Choroid plexus epithelial cell (primary cell): ENCODE measurements around the gene S100A16.
"Not testable (repeated sequence)": the region's sequence is repeated elsewhere in the genome, so short reads cannot be mapped to it uniquely, and the experiment has no call there.

Experiments
- DNase-seq: peaks from one replicate; pipeline ENCODE4 v3.0.0-alpha.2; 2010; ENCODE audit warnings: low read depth
- H3K4me3 ChIP-seq: 2 replicates; pipeline ENCODE4 v1.5.1; 2011; ENCODE audit warnings: low read depth, mild to moderate bottlenecking, control low read depth, low read length, moderate library complexity
- CTCF ChIP-seq: conservative IDR thresholded peaks from 2 replicates; pipeline ENCODE4 v1.5.1; 2011; ENCODE audit warnings: low read depth, mild to moderate bottlenecking, control low read depth, inconsistent platforms, low read length, moderate library complexity

The S100A16 gene

GRCh38 chr1:153646672-153647345 lies 33.9 kb upstream of the S100A16 start:
- DNase-seq = no peak
- no peak for TF ChIP-seq CTCF
- H3K4me3 ChIP-seq = no peak overlapping the region

- no peak for TF ChIP-seq CTCF
- no peak for DNase-seq
- no peak overlapping the region for H3K4me3 ChIP-seq
Observed at GRCh38 chr1:153643816-153644215, 30.9 kb upstream of the S100A16 start.

DNA sequence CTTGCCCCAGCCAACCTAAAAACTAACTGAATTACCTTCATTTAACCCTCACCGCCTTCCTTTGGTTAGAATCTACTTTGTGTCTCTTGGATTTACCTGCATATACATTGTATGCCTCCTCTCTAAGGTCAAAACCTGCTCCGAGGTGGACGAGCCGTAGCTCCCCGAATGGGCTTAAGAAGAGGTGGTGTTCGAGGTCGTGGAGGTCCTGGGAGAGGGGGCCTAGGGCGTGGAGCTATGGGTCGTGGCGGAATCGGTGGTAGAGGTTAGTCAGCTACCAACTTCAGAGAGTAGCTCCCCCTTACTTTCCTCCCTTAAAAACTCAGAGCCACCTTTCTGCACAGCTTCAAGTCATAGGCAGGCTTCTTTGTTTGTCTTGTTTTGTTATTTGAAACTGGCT lies 30.2 kb upstream of the S100A16 start:
- H3K4me3 ChIP-seq = no peak overlapping the region
- no peak for DNase-seq
- TF ChIP-seq CTCF = no peak

DNA sequence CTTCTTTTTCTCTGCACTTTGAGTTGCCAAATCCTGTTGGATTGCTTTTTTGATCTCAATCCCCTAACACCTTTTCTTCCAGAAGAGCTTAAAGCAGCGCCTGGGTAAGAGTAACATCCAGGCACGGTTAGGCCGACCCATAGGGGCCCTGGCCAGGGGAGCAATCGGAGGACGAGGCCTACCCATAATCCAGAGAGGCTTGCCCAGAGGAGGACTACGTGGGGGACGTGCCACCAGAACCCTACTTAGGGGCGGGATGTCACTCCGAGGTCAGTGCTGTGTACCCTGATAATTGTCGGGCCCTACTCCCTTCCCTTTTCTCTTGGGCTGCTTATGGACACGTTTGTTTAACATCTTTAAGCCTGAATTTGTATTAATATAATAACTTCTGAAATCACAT lies 29.2 kb upstream of the S100A16 start:
- no peak overlapping the region for H3K4me3 ChIP-seq
- no peak for DNase-seq
- TF ChIP-seq CTCF = no peak

GRCh38 chr1:153640861-153641260 lies 27.9 kb upstream of the S100A16 start:
- no peak overlapping the region for H3K4me3 ChIP-seq
- no peak for TF ChIP-seq CTCF
- no peak for DNase-seq

DNA sequence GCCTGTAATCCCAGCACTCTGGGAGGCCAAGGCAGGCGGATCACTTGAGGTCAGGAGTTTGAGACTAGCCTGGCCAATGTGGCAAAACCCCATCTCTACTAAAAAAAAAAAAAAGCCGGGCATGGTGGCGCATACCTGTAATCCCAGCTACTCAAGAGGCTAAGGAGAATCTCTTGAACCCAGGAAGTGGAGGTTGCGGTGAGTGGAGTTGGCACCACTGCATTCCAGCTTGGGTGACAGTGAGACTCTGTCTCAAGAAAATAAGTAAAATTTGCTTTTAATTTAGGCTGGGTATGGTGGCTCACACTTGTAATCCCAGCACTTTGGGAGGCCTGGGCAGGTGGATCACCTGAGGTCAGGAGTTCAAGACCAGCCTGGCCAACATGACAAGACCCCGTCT lies 27.3 kb upstream of the S100A16 start:
- not testable (repeated sequence) for H3K4me3 ChIP-seq, DNase-seq

DNA sequence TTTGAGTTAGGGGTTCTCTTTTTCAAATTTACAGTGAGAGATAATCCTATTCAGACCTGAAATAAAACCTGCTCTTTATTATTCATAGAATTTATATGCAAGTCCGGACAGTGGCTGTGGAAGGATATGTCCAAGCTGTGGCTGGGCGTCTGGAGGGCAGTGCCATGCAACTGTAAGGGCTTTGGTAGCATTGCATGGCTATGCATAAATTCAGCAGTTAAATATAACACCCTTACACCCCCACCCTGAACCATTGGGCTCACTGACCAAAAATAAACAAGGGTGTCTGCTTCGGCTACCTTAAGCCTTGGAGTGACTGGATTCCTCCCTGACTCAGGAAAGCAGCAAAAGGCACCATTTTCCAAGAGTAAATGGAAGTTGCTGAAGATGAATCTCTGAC lies 26.3 kb upstream of the S100A16 start:
- TF ChIP-seq CTCF = no peak
- no peak overlapping the region for H3K4me3 ChIP-seq
- no peak for DNase-seq
